Measurements from ENCODE around the gene ITGAV.

Gene ITGAV

GRCh38 chr2:186617148-186617547 is 27.3 kb downstream of the ITGAV start:
- Histone ChIP-seq H3K36me3 (ENCODE audit: insufficient read depth, low read length) (no peaks in the 10 kb centered on the region), H2AFZ (ENCODE audit: low read length) (no peak overlapping the region), H3K79me2 (ENCODE audit: insufficient read depth, low read length) (no peaks in the 10 kb centered on the region), H4K20me1 (ENCODE audit: insufficient read depth, low read length, poor library complexity, severe bottlenecking) (no peaks in the 10 kb centered on the region), H3K9me3 (ENCODE audit: insufficient read depth, low read depth, low read length) (no peaks in the 10 kb centered on the region), H3K27me3 (ENCODE audit: insufficient read depth, low read length, poor library complexity, severe bottlenecking) (no peaks in the 10 kb centered on the region), H3K4me3 (ENCODE audit: low read length, poor library complexity, severe bottlenecking) (no peak overlapping the region), H3K9me2 (replicated peaks; ENCODE audit: low read depth, low read length) (no peaks in the 10 kb centered on the region), H3F3A (ENCODE audit: low read depth) (no peaks in the 10 kb centered on the region), H3K9ac (ENCODE audit: low read depth, low read length, poor library complexity, severe bottlenecking) (no peak overlapping the region), H3K4me2 (ENCODE audit: low read depth, low read length, poor library complexity, severe bottlenecking) (no peak overlapping the region), H3K4me1 (ENCODE audit: insufficient read depth, low read length, poor library complexity, severe bottlenecking) (no peaks in the 10 kb centered on the region)
- TF ChIP-seq CTCF (conservative IDR thresholded peaks at IDR 0.05; ENCODE audit: low read length): no peak
- no peak for TF ChIP-seq EZH2phosphoT487 (IDR thresholded peaks at IDR 0.05; ENCODE audit: borderline replicate concordance)

DNA sequence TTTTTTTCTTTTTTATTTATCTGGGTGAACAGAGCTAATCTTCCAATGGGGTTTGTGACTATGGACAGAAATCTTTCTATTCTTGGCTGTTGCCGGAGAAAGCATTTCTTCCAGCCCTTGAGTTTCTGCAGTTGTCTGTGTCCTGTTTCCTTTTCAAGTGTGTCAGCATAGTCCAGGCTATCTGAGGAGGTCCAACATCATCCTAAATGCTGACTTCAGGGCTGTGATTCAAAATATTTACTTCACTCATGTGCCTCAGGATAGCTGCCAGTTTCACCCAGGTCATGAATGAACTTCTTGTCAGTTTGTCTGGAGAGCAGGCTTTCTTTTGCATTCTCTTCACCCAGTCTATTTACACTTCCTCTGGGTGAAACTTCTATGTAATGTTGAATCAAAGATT is 27.9 kb downstream of the ITGAV start:
- no peak overlapping the region for H3K4me2 ChIP-seq (ENCODE audit: low read depth, low read length, poor library complexity, severe bottlenecking)
- no peaks in the 10 kb centered on the region for H3K9me2 ChIP-seq (replicated peaks; ENCODE audit: low read depth, low read length)
- TF ChIP-seq EZH2phosphoT487 (IDR thresholded peaks at IDR 0.05; ENCODE audit: borderline replicate concordance) (no peak), CTCF (conservative IDR thresholded peaks at IDR 0.05; ENCODE audit: low read length) (no peak)
- no peaks in the 10 kb centered on the region for H4K20me1 ChIP-seq (ENCODE audit: insufficient read depth, low read length, poor library complexity, severe bottlenecking)
- H3K4me3 ChIP-seq (ENCODE audit: low read length, poor library complexity, severe bottlenecking): no peak overlapping the region
- no peaks in the 10 kb centered on the region for H3K79me2 ChIP-seq (ENCODE audit: insufficient read depth, low read length)
- no peaks in the 10 kb centered on the region for H3F3A ChIP-seq (ENCODE audit: low read depth)
- H3K9me3 ChIP-seq (ENCODE audit: insufficient read depth, low read depth, low read length): no peaks in the 10 kb centered on the region
- H3K9ac ChIP-seq (ENCODE audit: low read depth, low read length, poor library complexity, severe bottlenecking): no peak overlapping the region
- no peaks in the 10 kb centered on the region; the same call in 1 of the 2 replicates for H3K36me3 ChIP-seq (ENCODE audit: insufficient read depth, low read length)
- H2AFZ ChIP-seq (ENCODE audit: low read length): no peak overlapping the region
- H3K4me1 ChIP-seq (ENCODE audit: insufficient read depth, low read length, poor library complexity, severe bottlenecking): no peaks in the 10 kb centered on the region
- no peaks in the 10 kb centered on the region for H3K27me3 ChIP-seq (ENCODE audit: insufficient read depth, low read length, poor library complexity, severe bottlenecking)

DNA sequence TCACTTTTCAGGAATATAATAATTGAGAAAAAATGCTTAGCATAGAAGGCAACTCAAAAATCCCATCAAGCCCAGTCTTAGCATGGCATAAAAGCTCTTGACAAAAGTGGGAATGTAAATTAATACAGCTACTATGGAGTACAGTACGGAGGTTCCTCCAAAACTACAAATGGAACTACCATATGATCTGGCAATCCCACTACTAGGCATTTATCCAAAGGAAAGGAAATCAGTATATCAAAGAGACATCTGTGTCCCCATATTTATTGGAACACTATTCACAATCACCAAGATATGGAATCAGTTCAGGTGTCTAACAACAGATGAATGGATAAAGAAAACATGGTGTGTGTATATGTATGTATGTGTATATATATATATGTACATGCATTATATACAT is 28.8 kb downstream of the ITGAV start:
- Histone ChIP-seq H3K36me3 (ENCODE audit: insufficient read depth, low read length) (peaks cover 3% of the 10 kb centered on the region; the same call in 1 of the 2 replicates), H4K20me1 (ENCODE audit: insufficient read depth, low read length, poor library complexity, severe bottlenecking) (no peaks in the 10 kb centered on the region), H3K9me2 (replicated peaks; ENCODE audit: low read depth, low read length) (no peaks in the 10 kb centered on the region), H2AFZ (ENCODE audit: low read length) (no peak overlapping the region), H3K4me2 (ENCODE audit: low read depth, low read length, poor library complexity, severe bottlenecking) (no peak overlapping the region), H3K9me3 (ENCODE audit: insufficient read depth, low read depth, low read length) (no peaks in the 10 kb centered on the region), H3K27me3 (ENCODE audit: insufficient read depth, low read length, poor library complexity, severe bottlenecking) (no peaks in the 10 kb centered on the region), H3F3A (ENCODE audit: low read depth) (no peaks in the 10 kb centered on the region), H3K4me3 (ENCODE audit: low read length, poor library complexity, severe bottlenecking) (no peak overlapping the region), H3K4me1 (ENCODE audit: insufficient read depth, low read length, poor library complexity, severe bottlenecking) (no peaks in the 10 kb centered on the region), H3K79me2 (ENCODE audit: insufficient read depth, low read length) (no peaks in the 10 kb centered on the region), H3K9ac (ENCODE audit: low read depth, low read length, poor library complexity, severe bottlenecking) (no peak overlapping the region)
- no peak for TF ChIP-seq EZH2phosphoT487 (IDR thresholded peaks at IDR 0.05; ENCODE audit: borderline replicate concordance)
- no peak for TF ChIP-seq CTCF (conservative IDR thresholded peaks at IDR 0.05; ENCODE audit: low read length)
